ENCODE data around the gene UTS2.

UTS2 gene

DNA sequence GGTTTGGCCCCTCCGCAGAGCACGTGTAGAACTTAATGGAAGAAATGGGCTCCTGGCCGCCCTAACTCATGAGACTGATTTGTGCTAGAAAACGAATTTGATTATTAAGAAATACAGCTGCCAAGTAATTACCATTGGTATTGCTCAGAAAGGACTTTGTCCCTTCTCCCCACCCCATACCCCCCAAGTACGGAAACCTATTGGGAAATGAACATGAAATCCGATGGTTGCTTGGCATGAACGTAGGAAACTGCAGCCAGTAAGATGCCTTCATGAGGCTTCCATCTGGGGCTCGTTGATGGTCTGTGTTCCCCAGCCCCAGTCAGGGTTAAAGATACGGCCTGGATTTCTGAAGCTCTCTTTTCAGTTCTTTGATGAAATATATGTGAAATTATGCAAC lies 47.4 kb downstream of the UTS2 start:
- peaks cover 7% of the 10 kb centered on the region for H3K36me3 Mint-ChIP-seq
- H3K27me3 Mint-ChIP-seq = no peaks in the 10 kb centered on the region
- no peaks in the 10 kb centered on the region for H3K4me1 Mint-ChIP-seq
- no peak overlapping the region for H3K27ac Mint-ChIP-seq
- H3K4me3 Mint-ChIP-seq = no peak overlapping the region
- H3K9me3 Mint-ChIP-seq = no peaks in the 10 kb centered on the region

Measured in activated naive CD4-positive, alpha-beta T cell treated with anti-CD3 and anti-CD28 coated beads, Interleukin-2, amount 50 U/mL, for 24 hours (primary cell).